WTC11 (cell line): ENCODE results near the gene GATB. TPM values are rescaled to one million over a fixed set of nuclear protein-coding genes. Genes with fewer than 3 reads are reported as not detected.

Source experiments
- ATAC-seq: fragments of 200-7000 bp; cut with Tn5 transposase; 2 replicates; pipeline ENCODE4 v1.10.0; 2021; ENCODE audit warnings: mild to moderate bottlenecking, moderate library complexity
- CTCF ChIA-PET: fragments of 300-600 bp; sonication (Branson Sonifier 250); formaldehyde crosslinking; loops from one replicate; lab custom pipeline; 2021; ENCODE audit warnings: antibody characterized with exemption; lab: Charles Lee
- POLR2A ChIA-PET: fragments of 350-600 bp; sonication (Branson Sonifier 250); formaldehyde crosslinking; loops from one replicate; lab custom pipeline; 2021; ENCODE audit warnings: antibody characterized with exemption; lab: Charles Lee
- DNase-seq: peaks from one replicate; pipeline ENCODE4 v3.0.0; 2021; ENCODE audit warnings: low spot score
- H3K27ac Mint-ChIP-seq: 2 replicates; pipeline ENCODE4 v1.8.0; 2021; ENCODE audit warnings: mixed read lengths
- H3K27me3 Mint-ChIP-seq: 2 replicates; pipeline ENCODE4 v1.8.0; 2021; ENCODE audit warnings: low read depth, mild to moderate bottlenecking, moderate library complexity, mixed read lengths
- H3K36me3 Mint-ChIP-seq: 2 replicates; pipeline ENCODE4 v1.8.0; 2021; ENCODE audit warnings: mixed read lengths
- H3K4me1 Mint-ChIP-seq: 2 replicates; pipeline ENCODE4 v1.8.0; 2022; ENCODE audit warnings: mixed read lengths
- H3K4me3 Mint-ChIP-seq: 2 replicates; pipeline ENCODE4 v1.8.0; 2021; ENCODE audit warnings: mild to moderate bottlenecking, moderate library complexity, mixed read lengths
- H3K9me3 Mint-ChIP-seq: 2 replicates; pipeline ENCODE4 v1.8.0; 2021; ENCODE audit warnings: mixed read lengths
- AFF4 ChIP-seq: sonication (generic); formaldehyde crosslinking; IDR thresholded peaks from 2 replicates; pipeline ENCODE4 v1.8.1; 2023; ENCODE audit warnings: mild to moderate bottlenecking, missing genetic modification reagents, borderline replicate concordance
- CBFB ChIP-seq: sonication (generic); formaldehyde crosslinking; IDR thresholded peaks from 2 replicates; pipeline ENCODE4 v1.8.1; 2022; ENCODE audit warnings: mild to moderate bottlenecking, low read depth, missing genetic modification reagents
- ELF4 ChIP-seq: sonication (generic); formaldehyde crosslinking; IDR thresholded peaks from 2 replicates; pipeline ENCODE4 v1.8.1; 2022; ENCODE audit warnings: low read depth, mild to moderate bottlenecking, moderate library complexity, missing genetic modification reagents
- EMX1 ChIP-seq: fragments of 250-450 bp; sonication (Bioruptor Pico); IDR thresholded peaks from 2 replicates; pipeline ENCODE4 v1.8.0; 2021; ENCODE audit warnings: mild to moderate bottlenecking
- ERG ChIP-seq: fragments of 250-450 bp; sonication (Bioruptor Pico); IDR thresholded peaks from 2 replicates; pipeline ENCODE4 v1.8.0; 2021; ENCODE audit warnings: mild to moderate bottlenecking
- FOXK1 ChIP-seq: sonication (generic); formaldehyde crosslinking; IDR thresholded peaks from 2 replicates; pipeline ENCODE4 v1.8.0; 2022; ENCODE audit warnings: mild to moderate bottlenecking, moderate library complexity, missing genetic modification reagents
- FOXP1 ChIP-seq: sonication (generic); formaldehyde crosslinking; IDR thresholded peaks from 2 replicates; pipeline ENCODE4 v1.8.0; 2022; ENCODE audit warnings: missing genetic modification reagents, mild to moderate bottlenecking, moderate library complexity, borderline replicate concordance
- GTF2I ChIP-seq: fragments of 250-450 bp; sonication (Bioruptor Pico); conservative IDR thresholded peaks from 2 replicates; pipeline ENCODE4 v1.4.0; 2021; ENCODE audit warnings: mild to moderate bottlenecking
- JAZF1 ChIP-seq: fragments of 250-450 bp; sonication (Bioruptor Pico); IDR thresholded peaks from 2 replicates; pipeline ENCODE4 v1.9.0; 2021; ENCODE audit warnings: moderate library complexity, mild to moderate bottlenecking, inconsistent platforms
- MXD4 ChIP-seq: fragments of 250-450 bp; sonication (Bioruptor Pico); IDR thresholded peaks from 2 replicates; pipeline ENCODE4 v1.8.0; 2021; ENCODE audit warnings: mild to moderate bottlenecking, moderate library complexity, borderline replicate concordance
- NFATC4 ChIP-seq: fragments of 250-450 bp; sonication (Bioruptor Pico); IDR thresholded peaks from 2 replicates; pipeline ENCODE4 v1.9.0; 2021; ENCODE audit warnings: mild to moderate bottlenecking
- RORB ChIP-seq: fragments of 250-450 bp; sonication (Bioruptor Pico); IDR thresholded peaks from 2 replicates; pipeline ENCODE4 v1.9.0; 2021; ENCODE audit warnings: mild to moderate bottlenecking
- SOX15 ChIP-seq: fragments of 250-450 bp; sonication (Bioruptor Pico); IDR thresholded peaks from 2 replicates; pipeline ENCODE4 v1.9.0; 2021; ENCODE audit warnings: mild to moderate bottlenecking
- TP53 ChIP-seq: sonication (generic); formaldehyde crosslinking; IDR thresholded peaks from 2 replicates; pipeline ENCODE4 v1.8.1; 2023; ENCODE audit warnings: mild to moderate bottlenecking, missing genetic modification reagents
- ZNF219 ChIP-seq: sonication (generic); formaldehyde crosslinking; IDR thresholded peaks from 2 replicates; pipeline ENCODE4 v1.8.0; 2023; ENCODE audit warnings: missing genetic modification reagents, mild to moderate bottlenecking, borderline replicate concordance
- ZNF317 ChIP-seq: sonication (generic); formaldehyde crosslinking; IDR thresholded peaks from 2 replicates; pipeline ENCODE4 v1.8.1; 2023; ENCODE audit warnings: low read depth, mild to moderate bottlenecking, moderate library complexity, missing genetic modification reagents, borderline replicate concordance
- ZNF423 ChIP-seq: fragments of 250-450 bp; sonication (Bioruptor Pico); IDR thresholded peaks from 2 replicates; pipeline ENCODE4 v2.1.2; 2022; ENCODE audit warnings: mild to moderate bottlenecking, moderate library complexity
- ZNF425 ChIP-seq: fragments of 250-450 bp; sonication (Bioruptor Pico); conservative IDR thresholded peaks from 2 replicates; pipeline ENCODE4 v1.9.0; 2021; ENCODE audit warnings: mild to moderate bottlenecking
- ZNF512 ChIP-seq: sonication (generic); formaldehyde crosslinking; IDR thresholded peaks from 2 replicates; pipeline ENCODE4 v1.8.1; 2022; ENCODE audit warnings: missing genetic modification reagents, borderline replicate concordance
- total RNA-seq: library from RNA; stranded (reverse); gene quantifications from 3 replicates; pipeline ENCODE4 v1.2.3, GENCODE V29; 2021
- TF ChIP-seq, protein P1 (sequence below): sonication (generic); formaldehyde crosslinking; IDR thresholded peaks from 2 replicates; pipeline ENCODE4 v1.8.1; 2022; ENCODE audit warnings: low read depth, mild to moderate bottlenecking, moderate library complexity, missing genetic modification reagents, borderline replicate concordance
- TF ChIP-seq, protein P2 (sequence below): fragments of 250-450 bp; sonication (Bioruptor Pico); IDR thresholded peaks from 2 replicates; pipeline ENCODE4 v1.9.0; 2021; ENCODE audit warnings: moderate library complexity, mild to moderate bottlenecking, inconsistent platforms, borderline replicate concordance

GATB gene
- total RNA-seq, 1 experiment from 2014 or later: 22.7 TPM

DNA sequence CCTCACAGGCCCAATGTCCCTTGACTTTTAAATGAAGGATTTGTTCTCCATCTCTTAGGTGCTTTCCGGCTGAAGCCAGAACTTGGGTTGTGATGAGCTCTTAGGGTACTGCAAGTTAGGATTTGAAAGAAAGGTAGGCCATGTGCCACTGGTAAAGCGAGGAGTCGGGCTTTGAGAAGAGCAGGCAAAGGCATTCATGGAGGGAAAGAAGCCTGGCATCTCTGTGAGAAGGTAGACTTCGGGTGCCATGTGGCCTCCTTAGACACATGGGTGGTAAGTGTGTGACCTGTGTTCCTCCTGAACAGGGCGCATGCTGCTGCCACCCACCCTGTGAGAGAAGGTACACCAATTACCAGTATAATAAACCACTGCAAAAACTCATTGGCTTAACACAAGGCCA lies 102.9 kb downstream of the GATB start:
- no peak for ATAC-seq
- no peak overlapping the region for H3K27ac Mint-ChIP-seq
- no peak for TF ChIP-seq ZNF423
- TF ChIP-seq ZNF219 (CRISPR knock-in tag): no peak
- no peak for TF ChIP-seq ZNF425
- TF ChIP-seq ZNF317 (CRISPR knock-in tag): no peak
- TF ChIP-seq RORB (CRISPR knock-in tag): no peak
- TF ChIP-seq EMX1: no peak
- no peak for TF ChIP-seq ERG (CRISPR knock-in tag)
- TF ChIP-seq TP53 (CRISPR knock-in tag): no peak
- TF ChIP-seq, protein P1, sequence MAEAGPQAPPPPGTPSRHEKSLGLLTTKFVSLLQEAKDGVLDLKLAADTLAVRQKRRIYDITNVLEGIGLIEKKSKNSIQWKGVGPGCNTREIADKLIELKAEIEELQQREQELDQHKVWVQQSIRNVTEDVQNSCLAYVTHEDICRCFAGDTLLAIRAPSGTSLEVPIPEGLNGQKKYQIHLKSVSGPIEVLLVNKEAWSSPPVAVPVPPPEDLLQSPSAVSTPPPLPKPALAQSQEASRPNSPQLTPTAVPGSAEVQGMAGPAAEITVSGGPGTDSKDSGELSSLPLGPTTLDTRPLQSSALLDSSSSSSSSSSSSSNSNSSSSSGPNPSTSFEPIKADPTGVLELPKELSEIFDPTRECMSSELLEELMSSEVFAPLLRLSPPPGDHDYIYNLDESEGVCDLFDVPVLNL (CRISPR knock-in tag): no peak
- TF ChIP-seq ZNF512: no peak
- TF ChIP-seq GTF2I (CRISPR knock-in tag): no peak
- no peak for TF ChIP-seq CBFB
- no peak for TF ChIP-seq AFF4
- no peak overlapping the region for H3K4me3 Mint-ChIP-seq
- ChIA-PET CTCF (no interaction called here), POLR2A (no interaction called here)
- no peaks in the 10 kb centered on the region for H3K27me3 Mint-ChIP-seq
- peaks cover 38% of the 10 kb centered on the region for H3K36me3 Mint-ChIP-seq
- no peaks in the 10 kb centered on the region for H3K4me1 Mint-ChIP-seq
- H3K9me3 Mint-ChIP-seq: no peaks in the 10 kb centered on the region
- no peak for DNase-seq

DNA sequence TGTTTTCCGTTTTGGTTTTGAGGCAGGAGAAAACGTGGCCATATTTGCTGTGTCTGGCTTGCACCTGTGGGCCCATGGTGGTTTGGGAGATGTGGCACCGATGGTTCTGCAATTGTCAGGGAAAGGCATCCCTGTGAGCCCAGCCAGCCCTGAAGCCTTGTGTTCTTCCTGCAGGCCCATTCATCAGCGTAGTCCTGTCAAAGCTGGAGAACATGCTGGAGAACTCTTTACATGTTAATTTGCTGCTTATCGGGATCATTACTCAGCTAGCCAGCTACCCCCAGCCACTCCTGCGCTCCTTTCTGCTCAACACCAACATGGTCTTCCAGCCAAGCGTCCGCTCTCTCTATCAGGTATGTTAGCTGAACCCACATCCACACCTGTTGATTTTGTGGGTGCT lies 104.7 kb downstream of the GATB start:
- Mint-ChIP-seq H3K27me3 (no peaks in the 10 kb centered on the region), H3K4me1 (no peaks in the 10 kb centered on the region), H3K36me3 (peaks cover 31% of the 10 kb centered on the region), H3K27ac (no peak overlapping the region), H3K4me3 (no peak overlapping the region), H3K9me3 (no peaks in the 10 kb centered on the region)
- CTCF ChIA-PET: interaction anchor here (1.4 kb wide), 1 partner anchor 296 kb away, joined by 4 read pairs; no protein-coding TSS in a partner anchor
- ATAC-seq (no peak), DNase-seq (no peak)
- POLR2A ChIA-PET: no interaction called here
- TF ChIP-seq, protein P2, sequence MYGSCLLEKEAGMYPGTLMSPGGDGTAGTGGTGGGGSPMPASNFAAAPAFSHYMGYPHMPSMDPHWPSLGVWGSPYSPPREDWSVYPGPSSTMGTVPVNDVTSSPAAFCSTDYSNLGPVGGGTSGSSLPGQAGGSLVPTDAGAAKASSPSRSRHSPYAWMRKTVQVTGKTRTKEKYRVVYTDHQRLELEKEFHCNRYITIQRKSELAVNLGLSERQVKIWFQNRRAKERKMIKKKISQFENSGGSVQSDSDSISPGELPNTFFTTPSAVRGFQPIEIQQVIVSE (CRISPR knock-in tag): no peak
- TF ChIP-seq NFATC4 (CRISPR knock-in tag) (no peak), FOXK1 (CRISPR knock-in tag) (no peak), ELF4 (no peak), JAZF1 (CRISPR knock-in tag) (no peak), SOX15 (CRISPR knock-in tag) (no peak), FOXP1 (no peak), MXD4 (CRISPR knock-in tag) (no peak)
- TF ChIP-seq, protein P1 (CRISPR knock-in tag): no peak
